BJ (cell line): ENCODE results near the gene SOX2. TPM values are rescaled to one million over a fixed set of nuclear protein-coding genes. Genes with fewer than 3 reads are reported as not detected.

Experiments used
- CTCF ChIA-PET: fragments of 350-600 bp; formaldehyde crosslinking; extraction: SDS; loops from one replicate; lab custom pipeline; 2021; ENCODE audit warnings: antibody characterized with exemption, inconsistent platforms; lab: Yijun Ruan, JAX
- POLR2A ChIA-PET: fragments of 300-600 bp; sonication (Branson Sonifier 250); formaldehyde crosslinking; extraction: SDS; loops from one replicate; lab custom pipeline; 2021; ENCODE audit warnings: antibody characterized with exemption; lab: Charles Lee
- DNase-seq: peaks from one replicate; pipeline ENCODE4 v3.0.0-alpha.2; 2011; ENCODE audit warnings: low read depth
- H3K27me3 ChIP-seq: 2 replicates; pipeline ENCODE4 v1.6.0; 2011; ENCODE audit warnings: low read length; ENCODE audit not compliant: control insufficient read depth, insufficient read depth
- H3K36me3 ChIP-seq: 2 replicates; pipeline ENCODE4 v1.5.1; 2011; ENCODE audit warnings: low read length; ENCODE audit not compliant: control insufficient read depth, insufficient read depth
- H3K4me3 ChIP-seq: 2 replicates; pipeline ENCODE4 v1.5.1; 2011; ENCODE audit warnings: low read depth, mild to moderate bottlenecking, control low read depth, low read length
- polyA minus RNA-seq: library from RNA; depleted of rRNA, polyadenylated mRNA; stranded (reverse); fragments of >200 nt; gene quantifications from 2 replicates; pipeline ENCODE4 v1.2.3, GENCODE V29; 2011; rRNA and poly(A)+ RNA removed
- polyA plus RNA-seq: library from polyadenylated mRNA; depleted of rRNA; stranded (reverse); fragments of >200 nt; gene quantifications from 2 replicates; pipeline ENCODE4 v1.2.3, GENCODE V29; 2011; rRNA removed
- TF ChIP-seq, protein P1 (sequence below): IDR thresholded peaks from 2 replicates; pipeline ENCODE4 v1.5.1; 2011; ENCODE audit warnings: low read depth, mild to moderate bottlenecking, control low read depth, inconsistent platforms, low read length, moderate library complexity; ENCODE audit not compliant: insufficient read depth

The SOX2 gene
- polyA plus RNA-seq (not detected in 2 replicates), polyA minus RNA-seq (not detected in 2 replicates)

DNA sequence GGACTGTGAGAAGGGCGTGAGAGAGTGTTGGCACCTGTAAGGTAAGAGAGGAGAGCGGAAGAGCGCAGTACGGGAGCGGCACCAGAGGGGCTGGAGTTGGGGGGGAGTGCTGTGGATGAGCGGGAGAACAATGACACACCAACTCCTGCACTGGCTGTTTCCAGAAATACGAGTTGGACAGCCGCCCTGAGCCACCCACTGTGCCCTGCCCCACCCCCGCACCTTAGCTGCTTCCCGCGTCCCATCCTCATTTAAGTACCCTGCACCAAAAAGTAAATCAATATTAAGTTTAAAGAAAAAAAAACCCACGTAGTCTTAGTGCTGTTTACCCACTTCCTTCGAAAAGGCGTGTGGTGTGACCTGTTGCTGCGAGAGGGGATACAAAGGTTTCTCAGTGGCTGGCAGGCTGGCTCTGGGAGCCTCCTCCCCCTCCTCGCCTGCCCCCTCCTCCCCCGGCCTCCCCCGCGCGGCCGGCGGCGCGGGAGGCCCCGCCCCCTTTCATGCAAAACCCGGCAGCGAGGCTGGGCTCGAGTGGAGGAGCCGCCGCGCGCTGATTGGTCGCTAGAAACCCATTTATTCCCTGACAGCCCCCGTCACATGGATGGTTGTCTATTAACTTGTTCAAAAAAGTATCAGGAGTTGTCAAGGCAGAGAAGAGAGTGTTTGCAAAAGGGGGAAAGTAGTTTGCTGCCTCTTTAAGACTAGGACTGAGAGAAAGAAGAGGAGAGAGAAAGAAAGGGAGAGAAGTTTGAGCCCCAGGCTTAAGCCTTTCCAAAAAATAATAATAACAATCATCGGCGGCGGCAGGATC, at the start of gene SOX2:
SOX2 (plus strand) TSS at position 601 of the 811 bp plus-strand sequence. CDS start 436 bp downstream, outside the sequence.
- no peak for DNase-seq
- Histone ChIP-seq H3K27me3 (peaks cover 30% of the 10 kb centered on the region), H3K36me3 (no peaks in the 10 kb centered on the region), H3K4me3 (peak within 1 kb of the TSS; percentile 11)
- POLR2A ChIA-PET, result no interaction called here
- CTCF ChIA-PET, result interaction anchor here (0.6 to 2.5 kb wide), 5 partner anchors 10 to 975 kb away, joined by 3 to 18 read pairs (median 6); no protein-coding TSS in a partner anchor
- TF ChIP-seq, protein P1, sequence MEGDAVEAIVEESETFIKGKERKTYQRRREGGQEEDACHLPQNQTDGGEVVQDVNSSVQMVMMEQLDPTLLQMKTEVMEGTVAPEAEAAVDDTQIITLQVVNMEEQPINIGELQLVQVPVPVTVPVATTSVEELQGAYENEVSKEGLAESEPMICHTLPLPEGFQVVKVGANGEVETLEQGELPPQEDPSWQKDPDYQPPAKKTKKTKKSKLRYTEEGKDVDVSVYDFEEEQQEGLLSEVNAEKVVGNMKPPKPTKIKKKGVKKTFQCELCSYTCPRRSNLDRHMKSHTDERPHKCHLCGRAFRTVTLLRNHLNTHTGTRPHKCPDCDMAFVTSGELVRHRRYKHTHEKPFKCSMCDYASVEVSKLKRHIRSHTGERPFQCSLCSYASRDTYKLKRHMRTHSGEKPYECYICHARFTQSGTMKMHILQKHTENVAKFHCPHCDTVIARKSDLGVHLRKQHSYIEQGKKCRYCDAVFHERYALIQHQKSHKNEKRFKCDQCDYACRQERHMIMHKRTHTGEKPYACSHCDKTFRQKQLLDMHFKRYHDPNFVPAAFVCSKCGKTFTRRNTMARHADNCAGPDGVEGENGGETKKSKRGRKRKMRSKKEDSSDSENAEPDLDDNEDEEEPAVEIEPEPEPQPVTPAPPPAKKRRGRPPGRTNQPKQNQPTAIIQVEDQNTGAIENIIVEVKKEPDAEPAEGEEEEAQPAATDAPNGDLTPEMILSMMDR, result no peak

DNA sequence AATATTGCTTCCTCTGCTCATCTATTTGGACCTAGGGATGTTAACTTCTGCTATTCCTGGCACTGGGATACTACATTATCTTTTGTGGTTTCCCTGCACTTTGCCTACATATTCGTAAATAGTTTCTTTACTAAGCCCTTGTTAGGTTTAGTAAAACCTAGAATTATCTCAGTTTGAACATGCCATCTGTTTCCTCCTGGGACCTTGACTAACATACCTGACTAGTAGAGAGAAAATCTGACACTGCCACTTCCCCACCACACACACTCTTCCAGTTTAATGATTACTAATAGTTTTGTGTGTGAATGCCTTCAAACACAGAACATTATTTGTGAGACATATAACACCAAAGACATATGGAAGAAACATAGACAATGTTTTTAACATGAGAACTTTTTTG, 28.2 kb upstream of the SOX2 start:
- ChIA-PET POLR2A (no interaction called here), CTCF (no interaction called here)
- H3K36me3 ChIP-seq, result no peaks in the 10 kb centered on the region
- DNase-seq, result no peak
- H3K4me3 ChIP-seq, result no peak overlapping the region
- no peaks in the 10 kb centered on the region for H3K27me3 ChIP-seq
- TF ChIP-seq, protein P1, result no peak

DNA sequence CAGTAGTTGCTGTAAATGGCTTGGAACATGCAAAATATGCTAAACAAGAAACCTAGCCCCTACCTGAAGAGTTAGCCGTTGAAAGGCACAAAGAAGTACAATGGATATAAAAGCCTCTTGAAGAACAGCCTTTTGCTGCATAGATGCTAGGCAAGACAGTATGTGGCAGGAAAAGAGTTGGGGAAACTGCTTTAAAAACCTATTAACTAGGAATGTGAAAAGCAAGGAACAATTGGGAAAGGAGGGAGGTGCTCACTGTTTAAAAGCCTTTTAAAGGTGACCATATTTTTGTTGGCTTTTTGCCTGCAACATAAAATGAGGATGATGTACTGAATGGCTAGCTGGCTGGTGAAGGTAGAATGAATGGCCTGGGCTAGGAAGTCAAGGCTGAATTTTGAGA, 24.5 kb upstream of the SOX2 start:
- ChIA-PET POLR2A (no interaction called here), CTCF (interaction anchor here (1.3 kb wide), 1 partner anchor 11 kb away, joined by 3 read pairs; no protein-coding TSS in a partner anchor)
- Histone ChIP-seq H3K4me3 (no peak overlapping the region), H3K27me3 (no peaks in the 10 kb centered on the region), H3K36me3 (no peaks in the 10 kb centered on the region)
- TF ChIP-seq, protein P1, result no peak
- DNase-seq, result no peak

DNA sequence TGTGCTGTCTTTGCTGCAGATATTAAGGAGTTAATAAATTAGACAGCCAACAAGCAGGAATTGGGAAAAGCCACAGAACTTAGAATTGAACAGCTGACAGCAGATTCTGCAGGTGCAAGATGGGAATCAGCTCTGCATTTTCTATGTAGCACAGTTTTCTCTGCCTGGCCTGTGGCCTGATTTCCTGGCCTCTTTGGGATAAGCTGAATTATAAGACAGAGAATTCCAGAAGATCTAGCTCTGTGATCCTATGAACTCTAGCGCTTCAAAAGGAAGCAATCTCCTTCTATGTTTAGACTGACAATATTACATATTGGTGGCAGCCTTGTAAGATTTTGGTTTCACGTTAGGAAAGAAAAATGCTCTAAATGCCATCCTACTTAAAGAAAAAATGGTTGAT, 24.0 kb upstream of the SOX2 start:
- Histone ChIP-seq H3K27me3 (no peaks in the 10 kb centered on the region), H3K36me3 (no peaks in the 10 kb centered on the region), H3K4me3 (no peak overlapping the region)
- DNase-seq, result no peak
- ChIA-PET POLR2A (no interaction called here), CTCF (no interaction called here)
- TF ChIP-seq, protein P1, result no peak

DNA sequence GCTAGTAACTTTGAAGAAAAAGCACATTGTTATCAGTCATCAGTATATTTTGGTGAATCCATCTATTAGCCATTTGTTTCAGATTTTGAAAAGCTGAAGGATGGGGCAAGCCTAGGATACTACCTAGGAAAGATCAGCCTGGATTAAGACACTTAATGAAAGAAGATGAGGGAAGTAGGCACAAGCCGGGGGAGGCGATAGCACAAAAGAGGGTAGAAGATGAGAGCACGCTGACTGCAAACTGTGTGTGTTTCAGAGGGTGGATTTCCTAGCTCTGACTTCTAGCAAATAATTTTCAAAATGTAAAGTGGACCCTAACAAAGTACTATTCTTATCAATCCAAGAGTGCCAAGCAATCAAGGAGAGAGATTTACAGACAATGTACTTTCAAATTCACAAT, 22.2 kb upstream of the SOX2 start:
- Histone ChIP-seq H3K36me3 (no peaks in the 10 kb centered on the region), H3K27me3 (no peaks in the 10 kb centered on the region), H3K4me3 (no peak overlapping the region)
- POLR2A ChIA-PET, result no interaction called here
- TF ChIP-seq, protein P1, result no peak
- DNase-seq, result no peak
- CTCF ChIA-PET, result interaction anchor here (2.3 kb wide), 1 partner anchor 12 kb away, joined by 16 read pairs; no protein-coding TSS in a partner anchor
